ENCODE data around the gene CNDP1.

Gene CNDP1

GRCh38 chr18:74626049-74626874 is 92.0 kb downstream of the CNDP1 start:
- H3K27ac Mint-ChIP-seq: no peak overlapping the region
- no peak for ATAC-seq
- no peaks in the 10 kb centered on the region for H3K9me3 Mint-ChIP-seq

GRCh38 chr18:74630804-74631203 is 96.5 kb downstream of the CNDP1 start:
- DNase-seq (ENCODE audit: low spot score in 2 of 2): no peak
- H3K4me1 Mint-ChIP-seq: peaks cover 42% of the 10 kb centered on the region
- ATAC-seq: no peak
- peak overlapping the region; percentile 70 for H3K27ac Mint-ChIP-seq
- peak overlapping the region; percentile 22 for H3K4me3 Mint-ChIP-seq
- peaks cover 42% of the 10 kb centered on the region for H3K36me3 Mint-ChIP-seq
- H3K9me3 Mint-ChIP-seq: no peaks in the 10 kb centered on the region

More at GRCh38 chr18:74626049-74626874, 92.0 kb downstream of the CNDP1 start:
- Mint-ChIP-seq H3K4me3 (no peak overlapping the region), H3K4me1 (peaks cover 22% of the 10 kb centered on the region), H3K36me3 (peaks cover 5% of the 10 kb centered on the region)
- DNase-seq (ENCODE audit: low spot score in 2 of 2): no peak

- peaks cover 42% of the 10 kb centered on the region for H3K36me3 Mint-ChIP-seq
- peak overlapping the region; percentile 70 for H3K27ac Mint-ChIP-seq
- ATAC-seq (no peak), DNase-seq (ENCODE audit: low spot score in 2 of 2) (no peak)
- H3K4me1 Mint-ChIP-seq: peaks cover 42% of the 10 kb centered on the region
- peak overlapping the region; percentile 22 for H3K4me3 Mint-ChIP-seq
- no peaks in the 10 kb centered on the region for H3K9me3 Mint-ChIP-seq
Observed at GRCh38 chr18:74631212-74631611, 96.9 kb downstream of the CNDP1 start.

DNA sequence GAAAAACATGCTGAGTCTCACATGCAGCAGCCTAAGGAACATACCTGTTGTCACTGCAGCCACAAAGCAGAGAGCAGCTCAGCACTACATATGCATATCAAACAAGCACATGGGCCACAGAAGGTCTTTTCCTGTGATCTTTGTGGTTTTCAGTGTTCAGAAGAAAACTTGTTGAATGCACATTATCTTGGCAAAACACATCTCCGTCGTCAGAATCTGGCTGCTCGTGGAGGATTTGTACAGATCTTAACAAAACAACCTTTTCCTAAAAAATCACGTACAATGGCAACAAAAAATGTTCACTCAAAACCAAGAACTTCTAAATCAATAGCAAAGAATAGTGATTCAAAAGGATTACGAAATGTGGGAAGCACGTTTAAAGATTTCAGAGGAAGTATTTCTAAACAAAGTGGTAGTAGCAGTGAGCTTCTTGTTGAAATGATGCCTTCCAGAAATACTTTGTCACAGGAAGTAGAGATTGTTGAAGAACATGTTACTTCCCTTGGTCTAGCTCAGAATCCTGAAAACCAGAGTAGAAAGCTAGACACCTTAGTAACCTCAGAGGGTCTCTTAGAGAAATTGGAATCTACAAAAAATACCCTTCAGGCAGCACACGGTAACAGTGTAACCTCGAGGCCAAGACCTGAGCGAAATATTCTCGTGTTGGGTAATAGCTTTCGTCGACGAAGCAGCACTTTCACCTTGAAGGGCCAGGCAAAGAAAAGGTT is 97.5 kb downstream of the CNDP1 start:
- DNase-seq (ENCODE audit: low spot score in 2 of 2) (no peak), ATAC-seq (peak; percentile 57)
- peaks cover 39% of the 10 kb centered on the region for H3K4me1 Mint-ChIP-seq
- peaks cover 42% of the 10 kb centered on the region for H3K36me3 Mint-ChIP-seq
- H3K4me3 Mint-ChIP-seq: peak overlapping the region; percentile 22
- no peaks in the 10 kb centered on the region for H3K9me3 Mint-ChIP-seq
- H3K27ac Mint-ChIP-seq: peak overlapping the region; percentile 70

DNA sequence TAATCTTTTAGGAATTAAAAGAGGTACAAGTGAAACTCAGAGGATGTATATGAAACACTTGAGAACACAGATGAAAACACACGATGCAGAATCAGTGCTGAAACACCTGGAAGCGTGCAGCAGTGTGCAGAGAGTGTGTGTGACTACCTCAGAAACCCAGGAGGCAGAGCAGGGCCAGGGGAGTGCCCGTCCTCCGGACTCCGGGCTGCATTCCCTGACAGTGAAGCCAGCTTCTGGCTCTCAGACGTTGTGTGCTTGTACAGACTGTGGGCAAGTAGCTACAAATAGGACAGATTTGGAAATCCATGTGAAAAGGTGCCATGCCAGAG is 98.0 kb downstream of the CNDP1 start:
- H3K4me3 Mint-ChIP-seq: no peak overlapping the region
- ATAC-seq (no peak), DNase-seq (ENCODE audit: low spot score in 2 of 2) (no peak)
- peaks cover 34% of the 10 kb centered on the region for H3K4me1 Mint-ChIP-seq
- H3K9me3 Mint-ChIP-seq: no peaks in the 10 kb centered on the region
- peaks cover 42% of the 10 kb centered on the region for H3K36me3 Mint-ChIP-seq
- H3K27ac Mint-ChIP-seq: no peak overlapping the region

GRCh38 chr18:74632856-74633255 is 98.6 kb downstream of the CNDP1 start:
- ATAC-seq (no peak), DNase-seq (ENCODE audit: low spot score in 2 of 2) (no peak)
- no peak overlapping the region for H3K4me3 Mint-ChIP-seq
- H3K36me3 Mint-ChIP-seq: peaks cover 42% of the 10 kb centered on the region
- H3K9me3 Mint-ChIP-seq: no peaks in the 10 kb centered on the region
- peaks cover 28% of the 10 kb centered on the region for H3K4me1 Mint-ChIP-seq
- H3K27ac Mint-ChIP-seq: no peak overlapping the region

GRCh38 chr18:74633652-74634352 is 99.5 kb downstream of the CNDP1 start:
- Mint-ChIP-seq H3K4me1 (peaks cover 27% of the 10 kb centered on the region), H3K9me3 (no peaks in the 10 kb centered on the region), H3K4me3 (no peak overlapping the region), H3K27ac (no peak overlapping the region), H3K36me3 (peaks cover 42% of the 10 kb centered on the region)
- DNase-seq (ENCODE audit: low spot score in 2 of 2) (no peak), ATAC-seq (peak; percentile 36)

DNA sequence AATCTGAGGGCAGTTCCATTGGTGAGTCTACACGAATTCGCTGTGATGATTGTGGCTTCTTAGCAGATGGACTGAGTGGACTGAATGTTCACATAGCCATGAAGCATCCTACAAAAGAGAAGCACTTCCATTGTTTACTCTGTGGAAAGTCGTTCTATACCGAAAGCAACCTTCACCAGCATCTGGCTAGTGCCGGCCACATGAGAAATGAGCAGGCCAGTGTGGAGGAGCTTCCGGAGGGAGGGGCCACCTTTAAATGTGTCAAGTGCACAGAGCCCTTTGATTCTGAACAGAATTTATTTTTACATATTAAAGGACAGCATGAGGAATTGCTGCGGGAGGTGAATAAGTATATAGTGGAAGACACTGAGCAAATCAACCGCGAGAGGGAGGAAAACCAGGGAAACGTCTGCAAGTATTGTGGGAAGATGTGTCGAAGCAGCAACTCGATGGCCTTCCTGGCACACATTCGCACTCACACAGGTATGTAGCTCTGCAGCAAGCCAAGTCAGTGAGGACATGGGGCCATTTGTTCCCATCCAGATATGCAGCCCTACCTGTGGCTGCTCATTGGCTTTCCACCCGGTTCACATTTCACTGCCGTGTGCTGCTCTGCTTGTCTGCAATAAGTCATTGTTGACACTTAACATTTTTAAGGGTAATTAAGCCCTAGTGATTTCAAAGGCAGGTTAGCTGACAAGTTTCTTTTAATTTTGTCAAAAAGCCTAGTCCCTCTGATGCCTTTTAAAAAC is 101.1 kb downstream of the CNDP1 start:
- H3K9me3 Mint-ChIP-seq: no peaks in the 10 kb centered on the region
- no peak overlapping the region for H3K4me3 Mint-ChIP-seq
- H3K4me1 Mint-ChIP-seq: peaks cover 27% of the 10 kb centered on the region
- no peak for DNase-seq (ENCODE audit: low spot score in 2 of 2)
- H3K36me3 Mint-ChIP-seq: peaks cover 42% of the 10 kb centered on the region
- no peak for ATAC-seq
- H3K27ac Mint-ChIP-seq: no peak overlapping the region
